WTC11 (cell line): ENCODE data around the gene DYSF. TPM values are rescaled to one million over a fixed set of nuclear protein-coding genes. Genes with fewer than 3 reads are reported as not detected.

Experiments
- ATAC-seq: fragments of 200-7000 bp; cut with Tn5 transposase; 2 replicates; pipeline ENCODE4 v1.10.0; 2021; ENCODE audit warnings: mild to moderate bottlenecking, moderate library complexity
- CTCF ChIA-PET: fragments of 300-600 bp; sonication (Branson Sonifier 250); formaldehyde crosslinking; loops from one replicate; lab custom pipeline; 2021; ENCODE audit warnings: antibody characterized with exemption; lab: Charles Lee
- POLR2A ChIA-PET: fragments of 350-600 bp; sonication (Branson Sonifier 250); formaldehyde crosslinking; loops from one replicate; lab custom pipeline; 2021; ENCODE audit warnings: antibody characterized with exemption; lab: Charles Lee
- DNase-seq: peaks from one replicate; pipeline ENCODE4 v3.0.0; 2021; ENCODE audit warnings: low spot score
- H3K27ac Mint-ChIP-seq: 2 replicates; pipeline ENCODE4 v1.8.0; 2021; ENCODE audit warnings: mixed read lengths
- H3K27me3 Mint-ChIP-seq: 2 replicates; pipeline ENCODE4 v1.8.0; 2021; ENCODE audit warnings: low read depth, mild to moderate bottlenecking, moderate library complexity, mixed read lengths
- H3K36me3 Mint-ChIP-seq: 2 replicates; pipeline ENCODE4 v1.8.0; 2021; ENCODE audit warnings: mixed read lengths
- H3K4me1 Mint-ChIP-seq: 2 replicates; pipeline ENCODE4 v1.8.0; 2022; ENCODE audit warnings: mixed read lengths
- H3K4me3 Mint-ChIP-seq: 2 replicates; pipeline ENCODE4 v1.8.0; 2021; ENCODE audit warnings: mild to moderate bottlenecking, moderate library complexity, mixed read lengths
- H3K9me3 Mint-ChIP-seq: 2 replicates; pipeline ENCODE4 v1.8.0; 2021; ENCODE audit warnings: mixed read lengths
- CBFB ChIP-seq: sonication (generic); formaldehyde crosslinking; IDR thresholded peaks from 2 replicates; pipeline ENCODE4 v1.8.1; 2022; ENCODE audit warnings: mild to moderate bottlenecking, low read depth, missing genetic modification reagents
- ELF4 ChIP-seq: sonication (generic); formaldehyde crosslinking; IDR thresholded peaks from 2 replicates; pipeline ENCODE4 v1.8.1; 2022; ENCODE audit warnings: low read depth, mild to moderate bottlenecking, moderate library complexity, missing genetic modification reagents
- GABPB1 ChIP-seq: sonication (generic); formaldehyde crosslinking; IDR thresholded peaks from 2 replicates; pipeline ENCODE4 v1.8.1; 2023; ENCODE audit warnings: mild to moderate bottlenecking, missing genetic modification reagents
- JUN ChIP-seq: sonication (generic); formaldehyde crosslinking; IDR thresholded peaks from 2 replicates; pipeline ENCODE4 v1.8.0; 2023; ENCODE audit warnings: mild to moderate bottlenecking, missing genetic modification reagents
- NR2C2 ChIP-seq: sonication (generic); formaldehyde crosslinking; IDR thresholded peaks from 2 replicates; pipeline ENCODE4 v1.8.0; 2022; ENCODE audit warnings: mild to moderate bottlenecking, missing genetic modification reagents
- OVOL2 ChIP-seq: fragments of 250-450 bp; sonication (Bioruptor Pico); IDR thresholded peaks from 2 replicates; pipeline ENCODE4 v1.9.0; 2021; ENCODE audit warnings: mild to moderate bottlenecking, borderline replicate concordance
- RELA ChIP-seq: sonication (generic); formaldehyde crosslinking; IDR thresholded peaks from 2 replicates; pipeline ENCODE4 v1.8.1; 2022; ENCODE audit warnings: missing genetic modification reagents, mild to moderate bottlenecking, borderline replicate concordance
- SMAD3 ChIP-seq: sonication (generic); formaldehyde crosslinking; IDR thresholded peaks from 2 replicates; pipeline ENCODE4 v1.8.0; 2022; ENCODE audit warnings: missing genetic modification reagents, mild to moderate bottlenecking, borderline replicate concordance
- SMAD4 ChIP-seq: sonication (generic); formaldehyde crosslinking; IDR thresholded peaks from 2 replicates; pipeline ENCODE4 v1.8.0; 2022; ENCODE audit warnings: mild to moderate bottlenecking, missing genetic modification reagents
- TEAD1 ChIP-seq: sonication (generic); formaldehyde crosslinking; IDR thresholded peaks from 2 replicates; pipeline ENCODE4 v1.8.0; 2022; ENCODE audit warnings: mild to moderate bottlenecking, missing genetic modification reagents
- TEAD4 ChIP-seq: sonication (generic); formaldehyde crosslinking; IDR thresholded peaks from 2 replicates; pipeline ENCODE4 v1.8.0; 2022; ENCODE audit warnings: mild to moderate bottlenecking, missing genetic modification reagents
- ZNF138 ChIP-seq: sonication (generic); formaldehyde crosslinking; conservative IDR thresholded peaks from 2 replicates; pipeline ENCODE4 v1.8.1; 2022; ENCODE audit warnings: mild to moderate bottlenecking, moderate library complexity, missing genetic modification reagents
- ZNF232 ChIP-seq: sonication (generic); formaldehyde crosslinking; IDR thresholded peaks from 2 replicates; pipeline ENCODE4 v1.8.0; 2022; ENCODE audit warnings: mild to moderate bottlenecking, missing genetic modification reagents
- ZNF416 ChIP-seq: fragments of 250-450 bp; sonication (Bioruptor Pico); IDR thresholded peaks from 2 replicates; pipeline ENCODE4 v1.9.0; 2021; ENCODE audit warnings: mild to moderate bottlenecking, inconsistent platforms
- ZNF671 ChIP-seq: fragments of 250-450 bp; sonication (Bioruptor Pico); IDR thresholded peaks from 2 replicates; pipeline ENCODE4 v1.8.0; 2021; ENCODE audit warnings: mild to moderate bottlenecking
- total RNA-seq: library from RNA; stranded (reverse); gene quantifications from 3 replicates; pipeline ENCODE4 v1.2.3, GENCODE V29; 2021
- TF ChIP-seq, protein P1 (sequence below): sonication (generic); formaldehyde crosslinking; IDR thresholded peaks from 2 replicates; pipeline ENCODE4 v1.8.0; 2023; ENCODE audit warnings: missing genetic modification reagents
- TF ChIP-seq, protein P2 (sequence below): fragments of 250-450 bp; sonication (Bioruptor Pico); IDR thresholded peaks from 2 replicates; pipeline ENCODE4 v1.9.0; 2021; ENCODE audit warnings: moderate library complexity, mild to moderate bottlenecking, inconsistent platforms, borderline replicate concordance
- TF ChIP-seq, protein P3 (sequence below): sonication (generic); formaldehyde crosslinking; IDR thresholded peaks from 2 replicates; pipeline ENCODE4 v1.8.1; 2022; ENCODE audit warnings: mild to moderate bottlenecking, moderate library complexity, missing genetic modification reagents
- TF ChIP-seq, protein P4 (sequence below): sonication (generic); formaldehyde crosslinking; IDR thresholded peaks from 2 replicates; pipeline ENCODE4 v1.8.1; 2023; ENCODE audit warnings: mild to moderate bottlenecking, missing genetic modification reagents
- TF ChIP-seq, protein P5 (sequence below): sonication (generic); formaldehyde crosslinking; IDR thresholded peaks from 2 replicates; pipeline ENCODE4 v1.8.0; 2022; ENCODE audit warnings: mild to moderate bottlenecking, missing genetic modification reagents
- TF ChIP-seq, protein P6 (sequence below): sonication (generic); formaldehyde crosslinking; IDR thresholded peaks from 2 replicates; pipeline ENCODE4 v1.8.1; 2022; ENCODE audit warnings: missing genetic modification reagents, borderline replicate concordance
- TF ChIP-seq, protein P7 (sequence below): sonication (generic); formaldehyde crosslinking; IDR thresholded peaks from 2 replicates; pipeline ENCODE4 v1.8.1; 2023; ENCODE audit warnings: mild to moderate bottlenecking, missing genetic modification reagents, moderate library complexity

DYSF gene
- total RNA-seq, 1 experiment from 2014 or later: 14.8 TPM

DNA sequence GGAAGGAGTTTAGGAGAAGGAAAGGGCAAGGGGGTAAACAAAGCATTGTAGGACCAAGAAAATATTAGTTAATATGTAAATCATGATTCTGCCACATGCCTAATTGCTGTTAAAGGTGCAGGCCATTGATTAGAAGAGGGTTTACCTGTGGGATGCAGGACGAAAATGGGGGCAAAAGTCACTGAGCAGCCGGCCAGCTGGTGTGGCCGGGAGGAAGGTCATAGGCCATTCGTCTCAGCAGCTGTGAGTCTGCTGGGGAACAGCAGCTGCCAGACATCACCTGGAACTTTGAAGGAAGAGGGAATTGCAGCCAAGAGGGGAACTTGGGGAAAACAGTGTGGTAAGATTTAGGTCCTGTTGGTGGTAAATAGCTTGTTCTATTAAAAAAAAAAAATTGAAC, 184.4 kb downstream of the DYSF start:
- ChIA-PET POLR2A (no interaction called here), CTCF (interaction anchor here (0.6 kb wide), 1 partner anchor 980 kb away, joined by 3 read pairs; no protein-coding TSS in a partner anchor)
- no peaks in the 10 kb centered on the region for H3K4me1 Mint-ChIP-seq
- no peak for ATAC-seq
- H3K27me3 Mint-ChIP-seq: no peaks in the 10 kb centered on the region
- no peak for TF ChIP-seq ZNF138 (CRISPR knock-in tag)
- TF ChIP-seq, protein P1, sequence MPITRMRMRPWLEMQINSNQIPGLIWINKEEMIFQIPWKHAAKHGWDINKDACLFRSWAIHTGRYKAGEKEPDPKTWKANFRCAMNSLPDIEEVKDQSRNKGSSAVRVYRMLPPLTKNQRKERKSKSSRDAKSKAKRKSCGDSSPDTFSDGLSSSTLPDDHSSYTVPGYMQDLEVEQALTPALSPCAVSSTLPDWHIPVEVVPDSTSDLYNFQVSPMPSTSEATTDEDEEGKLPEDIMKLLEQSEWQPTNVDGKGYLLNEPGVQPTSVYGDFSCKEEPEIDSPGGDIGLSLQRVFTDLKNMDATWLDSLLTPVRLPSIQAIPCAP: no peak
- no peak for TF ChIP-seq RELA (CRISPR knock-in tag)
- TF ChIP-seq ZNF416: no peak
- no peak for TF ChIP-seq ZNF671
- TF ChIP-seq, protein P2, sequence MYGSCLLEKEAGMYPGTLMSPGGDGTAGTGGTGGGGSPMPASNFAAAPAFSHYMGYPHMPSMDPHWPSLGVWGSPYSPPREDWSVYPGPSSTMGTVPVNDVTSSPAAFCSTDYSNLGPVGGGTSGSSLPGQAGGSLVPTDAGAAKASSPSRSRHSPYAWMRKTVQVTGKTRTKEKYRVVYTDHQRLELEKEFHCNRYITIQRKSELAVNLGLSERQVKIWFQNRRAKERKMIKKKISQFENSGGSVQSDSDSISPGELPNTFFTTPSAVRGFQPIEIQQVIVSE (CRISPR knock-in tag): no peak
- TF ChIP-seq SMAD4 (CRISPR knock-in tag): no peak
- TF ChIP-seq, protein P3, sequence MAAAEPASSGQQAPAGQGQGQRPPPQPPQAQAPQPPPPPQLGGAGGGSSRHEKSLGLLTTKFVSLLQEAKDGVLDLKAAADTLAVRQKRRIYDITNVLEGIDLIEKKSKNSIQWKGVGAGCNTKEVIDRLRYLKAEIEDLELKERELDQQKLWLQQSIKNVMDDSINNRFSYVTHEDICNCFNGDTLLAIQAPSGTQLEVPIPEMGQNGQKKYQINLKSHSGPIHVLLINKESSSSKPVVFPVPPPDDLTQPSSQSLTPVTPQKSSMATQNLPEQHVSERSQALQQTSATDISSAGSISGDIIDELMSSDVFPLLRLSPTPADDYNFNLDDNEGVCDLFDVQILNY (CRISPR knock-in tag): no peak
- no peak for TF ChIP-seq CBFB (CRISPR knock-in tag)
- no peak for TF ChIP-seq TEAD1 (CRISPR knock-in tag)
- TF ChIP-seq, protein P4, sequence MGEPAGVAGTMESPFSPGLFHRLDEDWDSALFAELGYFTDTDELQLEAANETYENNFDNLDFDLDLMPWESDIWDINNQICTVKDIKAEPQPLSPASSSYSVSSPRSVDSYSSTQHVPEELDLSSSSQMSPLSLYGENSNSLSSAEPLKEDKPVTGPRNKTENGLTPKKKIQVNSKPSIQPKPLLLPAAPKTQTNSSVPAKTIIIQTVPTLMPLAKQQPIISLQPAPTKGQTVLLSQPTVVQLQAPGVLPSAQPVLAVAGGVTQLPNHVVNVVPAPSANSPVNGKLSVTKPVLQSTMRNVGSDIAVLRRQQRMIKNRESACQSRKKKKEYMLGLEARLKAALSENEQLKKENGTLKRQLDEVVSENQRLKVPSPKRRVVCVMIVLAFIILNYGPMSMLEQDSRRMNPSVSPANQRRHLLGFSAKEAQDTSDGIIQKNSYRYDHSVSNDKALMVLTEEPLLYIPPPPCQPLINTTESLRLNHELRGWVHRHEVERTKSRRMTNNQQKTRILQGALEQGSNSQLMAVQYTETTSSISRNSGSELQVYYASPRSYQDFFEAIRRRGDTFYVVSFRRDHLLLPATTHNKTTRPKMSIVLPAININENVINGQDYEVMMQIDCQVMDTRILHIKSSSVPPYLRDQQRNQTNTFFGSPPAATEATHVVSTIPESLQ (CRISPR knock-in tag): no peak
- TF ChIP-seq ZNF232: no peak
- no peak for TF ChIP-seq ELF4 (CRISPR knock-in tag)
- TF ChIP-seq NR2C2 (CRISPR knock-in tag): no peak
- no peak for DNase-seq
- H3K27ac Mint-ChIP-seq: no peak overlapping the region
- H3K4me3 Mint-ChIP-seq: no peak overlapping the region
- no peaks in the 10 kb centered on the region for H3K9me3 Mint-ChIP-seq
- no peaks in the 10 kb centered on the region for H3K36me3 Mint-ChIP-seq

DNA sequence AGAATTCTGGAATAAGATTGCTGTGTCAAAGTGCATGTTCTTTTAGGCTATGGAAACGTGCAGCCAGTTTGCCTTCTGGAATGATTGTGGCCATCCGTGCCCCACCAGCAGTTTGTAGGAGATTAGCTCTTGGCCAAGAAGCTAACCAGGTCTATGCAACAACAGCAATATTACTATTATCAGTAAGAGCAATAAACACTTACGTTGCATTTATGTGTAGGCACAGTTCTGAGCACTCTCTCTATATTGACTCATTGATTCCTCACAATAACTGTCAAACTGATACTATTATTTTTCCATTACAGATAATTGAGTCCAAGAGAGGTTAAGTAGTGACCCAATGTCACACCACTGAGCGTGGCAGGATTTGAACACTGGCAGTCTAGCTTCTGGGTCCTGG, 186.4 kb downstream of the DYSF start:
- Mint-ChIP-seq H3K4me1 (peaks cover 12% of the 10 kb centered on the region), H3K4me3 (no peak overlapping the region), H3K27ac (no peak overlapping the region), H3K9me3 (no peaks in the 10 kb centered on the region), H3K36me3 (no peaks in the 10 kb centered on the region), H3K27me3 (no peaks in the 10 kb centered on the region)
- no peak for DNase-seq
- CTCF ChIA-PET: no interaction called here
- no peak for ATAC-seq
- POLR2A ChIA-PET: interaction anchor here (0.6 kb wide), 1 partner anchor 126 kb away, joined by 11 read pairs; no protein-coding TSS in a partner anchor
- TF ChIP-seq, protein P5, sequence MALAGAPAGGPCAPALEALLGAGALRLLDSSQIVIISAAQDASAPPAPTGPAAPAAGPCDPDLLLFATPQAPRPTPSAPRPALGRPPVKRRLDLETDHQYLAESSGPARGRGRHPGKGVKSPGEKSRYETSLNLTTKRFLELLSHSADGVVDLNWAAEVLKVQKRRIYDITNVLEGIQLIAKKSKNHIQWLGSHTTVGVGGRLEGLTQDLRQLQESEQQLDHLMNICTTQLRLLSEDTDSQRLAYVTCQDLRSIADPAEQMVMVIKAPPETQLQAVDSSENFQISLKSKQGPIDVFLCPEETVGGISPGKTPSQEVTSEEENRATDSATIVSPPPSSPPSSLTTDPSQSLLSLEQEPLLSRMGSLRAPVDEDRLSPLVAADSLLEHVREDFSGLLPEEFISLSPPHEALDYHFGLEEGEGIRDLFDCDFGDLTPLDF (CRISPR knock-in tag): no peak
- no peak for TF ChIP-seq JUN (CRISPR knock-in tag)
- no peak for TF ChIP-seq GABPB1
- TF ChIP-seq, protein P6, sequence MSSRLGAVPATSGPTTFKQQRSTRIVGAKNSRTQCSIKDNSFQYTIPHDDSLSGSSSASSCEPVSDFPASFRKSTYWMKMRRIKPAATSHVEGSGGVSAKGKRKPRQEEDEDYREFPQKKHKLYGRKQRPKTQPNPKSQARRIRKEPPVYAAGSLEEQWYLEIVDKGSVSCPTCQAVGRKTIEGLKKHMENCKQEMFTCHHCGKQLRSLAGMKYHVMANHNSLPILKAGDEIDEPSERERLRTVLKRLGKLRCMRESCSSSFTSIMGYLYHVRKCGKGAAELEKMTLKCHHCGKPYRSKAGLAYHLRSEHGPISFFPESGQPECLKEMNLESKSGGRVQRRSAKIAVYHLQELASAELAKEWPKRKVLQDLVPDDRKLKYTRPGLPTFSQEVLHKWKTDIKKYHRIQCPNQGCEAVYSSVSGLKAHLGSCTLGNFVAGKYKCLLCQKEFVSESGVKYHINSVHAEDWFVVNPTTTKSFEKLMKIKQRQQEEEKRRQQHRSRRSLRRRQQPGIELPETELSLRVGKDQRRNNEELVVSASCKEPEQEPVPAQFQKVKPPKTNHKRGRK (CRISPR knock-in tag): no peak
- TF ChIP-seq, protein P7, sequence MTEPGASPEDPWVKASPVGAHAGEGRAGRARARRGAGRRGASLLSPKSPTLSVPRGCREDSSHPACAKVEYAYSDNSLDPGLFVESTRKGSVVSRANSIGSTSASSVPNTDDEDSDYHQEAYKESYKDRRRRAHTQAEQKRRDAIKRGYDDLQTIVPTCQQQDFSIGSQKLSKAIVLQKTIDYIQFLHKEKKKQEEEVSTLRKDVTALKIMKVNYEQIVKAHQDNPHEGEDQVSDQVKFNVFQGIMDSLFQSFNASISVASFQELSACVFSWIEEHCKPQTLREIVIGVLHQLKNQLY (CRISPR knock-in tag): no peak
- no peak for TF ChIP-seq ZNF232
- no peak for TF ChIP-seq OVOL2
- TF ChIP-seq, protein P1: no peak
- no peak for TF ChIP-seq SMAD3
- TF ChIP-seq TEAD4 (CRISPR knock-in tag): no peak
